ENCODE results near the gene CLK1. TPM values are rescaled to one million over a fixed set of nuclear protein-coding genes. Genes with fewer than 3 reads are reported as not detected.

CLK1 gene
- total RNA-seq, 2 donors from 2014 or later: 41.7 to 62.5 TPM

DNA sequence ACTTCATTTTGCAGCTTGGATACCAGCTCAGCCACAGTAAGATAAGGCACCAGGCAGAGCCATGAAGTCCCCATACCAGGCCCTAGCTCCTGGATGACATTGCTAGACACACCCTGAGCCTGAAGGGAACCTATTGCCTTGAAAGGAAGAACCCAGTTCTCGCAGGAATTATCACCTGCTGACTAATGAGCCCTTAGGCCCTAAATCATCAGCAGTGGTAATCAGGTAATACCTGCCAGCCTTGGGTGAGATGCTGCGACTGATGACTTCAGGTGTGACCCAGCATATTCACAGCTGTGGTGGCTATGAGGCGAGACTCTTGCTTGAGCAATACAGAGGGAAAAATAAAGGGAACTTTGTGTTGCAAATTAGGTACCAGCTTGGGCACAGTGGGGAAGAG is 24.9 kb downstream of the CLK1 start:
- TF ChIP-seq, protein P1, sequence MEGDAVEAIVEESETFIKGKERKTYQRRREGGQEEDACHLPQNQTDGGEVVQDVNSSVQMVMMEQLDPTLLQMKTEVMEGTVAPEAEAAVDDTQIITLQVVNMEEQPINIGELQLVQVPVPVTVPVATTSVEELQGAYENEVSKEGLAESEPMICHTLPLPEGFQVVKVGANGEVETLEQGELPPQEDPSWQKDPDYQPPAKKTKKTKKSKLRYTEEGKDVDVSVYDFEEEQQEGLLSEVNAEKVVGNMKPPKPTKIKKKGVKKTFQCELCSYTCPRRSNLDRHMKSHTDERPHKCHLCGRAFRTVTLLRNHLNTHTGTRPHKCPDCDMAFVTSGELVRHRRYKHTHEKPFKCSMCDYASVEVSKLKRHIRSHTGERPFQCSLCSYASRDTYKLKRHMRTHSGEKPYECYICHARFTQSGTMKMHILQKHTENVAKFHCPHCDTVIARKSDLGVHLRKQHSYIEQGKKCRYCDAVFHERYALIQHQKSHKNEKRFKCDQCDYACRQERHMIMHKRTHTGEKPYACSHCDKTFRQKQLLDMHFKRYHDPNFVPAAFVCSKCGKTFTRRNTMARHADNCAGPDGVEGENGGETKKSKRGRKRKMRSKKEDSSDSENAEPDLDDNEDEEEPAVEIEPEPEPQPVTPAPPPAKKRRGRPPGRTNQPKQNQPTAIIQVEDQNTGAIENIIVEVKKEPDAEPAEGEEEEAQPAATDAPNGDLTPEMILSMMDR (IDR thresholded peaks at IDR 0.05): no peak
- H3K9me3 ChIP-seq: peaks cover 0 to 25% of the 10 kb centered on the region in 2 donors
- H3K4me1 ChIP-seq: no peaks in the 10 kb centered on the region
- H3K4me3 ChIP-seq: no peak overlapping the region
- no peak overlapping the region for H3K27ac ChIP-seq
- H3K36me3 ChIP-seq: no peaks in the 10 kb centered on the region
- H3K27me3 ChIP-seq: no peaks in the 10 kb centered on the region
- no peak for DNase-seq (ENCODE audit: low spot score)

GRCh38 chr2:200834701-200835100 is 29.8 kb downstream of the CLK1 start:
- Histone ChIP-seq H3K9me3 (peaks cover 0 to 25% of the 10 kb centered on the region in 2 donors), H3K27me3 (no peaks in the 10 kb centered on the region), H3K27ac (no peak overlapping the region), H3K4me1 (no peaks in the 10 kb centered on the region), H3K4me3 (no peak overlapping the region), H3K36me3 (no peaks in the 10 kb centered on the region)
- TF ChIP-seq, protein P1 (IDR thresholded peaks at IDR 0.05): no peak
- DNase-seq (ENCODE audit: low spot score): no peak

DNA sequence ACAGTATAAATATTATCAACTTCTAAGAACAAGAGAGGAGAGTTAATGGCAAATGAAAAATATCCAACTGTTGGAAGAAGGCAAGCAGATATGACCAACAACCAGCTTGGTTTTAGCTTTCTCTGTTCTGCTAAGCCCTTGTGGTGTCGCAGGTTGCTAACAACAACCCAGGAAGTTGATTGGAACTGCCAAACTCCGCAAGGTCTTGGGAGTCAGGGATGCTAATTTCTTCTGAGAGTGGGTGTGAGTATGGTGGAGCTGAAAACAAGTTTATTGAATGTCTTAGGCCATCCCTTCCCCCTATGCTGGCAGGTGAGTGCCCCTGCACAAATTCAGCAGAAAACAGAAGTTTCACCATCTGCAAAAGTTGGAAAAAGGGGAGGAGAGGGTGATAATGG is 35.2 kb downstream of the CLK1 start:
- DNase-seq (ENCODE audit: low spot score): no peak
- Histone ChIP-seq H3K27ac (no peak overlapping the region), H3K4me1 (no peaks in the 10 kb centered on the region), H3K9me3 (no peaks in the 10 kb centered on the region), H3K27me3 (no peaks in the 10 kb centered on the region), H3K4me3 (no peak overlapping the region), H3K36me3 (no peaks in the 10 kb centered on the region)
- TF ChIP-seq, protein P1 (IDR thresholded peaks at IDR 0.05): no peak

- H3K4me3 ChIP-seq: no peak overlapping the region
- H3K9me3 ChIP-seq: no peaks in the 10 kb centered on the region
- H3K27me3 ChIP-seq: no peaks in the 10 kb centered on the region
- TF ChIP-seq, protein P1 (IDR thresholded peaks at IDR 0.05): no peak
- DNase-seq (ENCODE audit: low spot score): no peak
- no peak overlapping the region for H3K27ac ChIP-seq
- H3K4me1 ChIP-seq: no peaks in the 10 kb centered on the region
- no peaks in the 10 kb centered on the region for H3K36me3 ChIP-seq
These were observed 35.7 kb downstream of the CLK1 start for GRCh38 chr2:200828572-200829257.

DNA sequence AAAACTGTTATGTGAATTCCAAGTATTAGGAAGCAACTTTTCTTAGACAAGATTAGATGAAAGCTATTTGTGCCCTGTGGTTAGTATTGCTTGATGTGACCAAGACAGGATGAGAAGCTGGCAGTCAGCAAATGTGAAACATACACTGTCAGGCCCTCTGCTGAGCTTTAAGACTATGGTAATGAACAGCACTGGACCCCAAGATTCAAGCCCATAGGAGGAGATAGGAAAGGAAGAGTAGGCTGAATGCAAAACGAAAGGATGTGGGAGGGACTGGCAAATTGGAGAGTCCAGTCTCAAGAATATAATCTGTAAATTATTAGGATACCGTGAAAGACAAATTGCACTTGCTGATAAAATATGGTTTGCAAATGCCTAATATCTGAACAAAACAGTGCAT is 36.4 kb downstream of the CLK1 start:
- H3K4me3 ChIP-seq: no peak overlapping the region
- no peak for DNase-seq (ENCODE audit: low spot score)
- no peak overlapping the region for H3K27ac ChIP-seq
- H3K36me3 ChIP-seq: no peaks in the 10 kb centered on the region
- TF ChIP-seq, protein P1 (IDR thresholded peaks at IDR 0.05): no peak
- H3K9me3 ChIP-seq: no peaks in the 10 kb centered on the region
- H3K4me1 ChIP-seq: no peaks in the 10 kb centered on the region
- H3K27me3 ChIP-seq: no peaks in the 10 kb centered on the region
